B cell (primary cell): Measurements from ENCODE around the gene TMED7.

ENCODE experiments used
- EZH2 ChIP-seq: IDR thresholded peaks from 2 replicates; pipeline ENCODE4 v1.6.1; 2012; ENCODE audit warnings: borderline replicate concordance, low read depth, mild to moderate bottlenecking, moderate library complexity, low read length; ENCODE audit not compliant: insufficient read depth, poor library complexity, severe bottlenecking
- TF ChIP-seq, protein P1 (sequence below): fragments of 200-600 bp; IDR thresholded peaks from one replicate; pipeline ENCODE4 v1.8.0; 2022; ENCODE audit warnings: antibody characterized with exemption, mild to moderate bottlenecking

DNA sequence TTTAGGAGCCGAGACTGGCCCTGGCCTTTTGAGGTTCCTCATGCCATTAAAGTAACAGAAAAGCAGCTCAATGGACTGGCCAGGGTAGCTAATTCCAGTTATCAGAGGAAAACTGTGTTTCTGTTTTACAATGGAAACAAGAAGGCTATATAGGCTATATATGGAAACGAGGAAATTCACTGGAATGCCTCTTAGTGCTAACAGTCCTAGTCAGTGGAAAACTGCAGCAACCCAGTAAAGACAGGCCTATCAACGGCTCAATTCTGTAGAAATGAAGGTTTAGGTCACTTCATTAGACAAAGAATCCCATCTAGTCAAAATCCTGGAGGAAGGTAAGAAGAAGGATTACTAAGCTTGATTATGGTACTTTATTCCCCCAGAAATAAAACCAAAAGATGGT is 20.4 kb downstream of the TMED7 start:
- TF ChIP-seq, protein P1, sequence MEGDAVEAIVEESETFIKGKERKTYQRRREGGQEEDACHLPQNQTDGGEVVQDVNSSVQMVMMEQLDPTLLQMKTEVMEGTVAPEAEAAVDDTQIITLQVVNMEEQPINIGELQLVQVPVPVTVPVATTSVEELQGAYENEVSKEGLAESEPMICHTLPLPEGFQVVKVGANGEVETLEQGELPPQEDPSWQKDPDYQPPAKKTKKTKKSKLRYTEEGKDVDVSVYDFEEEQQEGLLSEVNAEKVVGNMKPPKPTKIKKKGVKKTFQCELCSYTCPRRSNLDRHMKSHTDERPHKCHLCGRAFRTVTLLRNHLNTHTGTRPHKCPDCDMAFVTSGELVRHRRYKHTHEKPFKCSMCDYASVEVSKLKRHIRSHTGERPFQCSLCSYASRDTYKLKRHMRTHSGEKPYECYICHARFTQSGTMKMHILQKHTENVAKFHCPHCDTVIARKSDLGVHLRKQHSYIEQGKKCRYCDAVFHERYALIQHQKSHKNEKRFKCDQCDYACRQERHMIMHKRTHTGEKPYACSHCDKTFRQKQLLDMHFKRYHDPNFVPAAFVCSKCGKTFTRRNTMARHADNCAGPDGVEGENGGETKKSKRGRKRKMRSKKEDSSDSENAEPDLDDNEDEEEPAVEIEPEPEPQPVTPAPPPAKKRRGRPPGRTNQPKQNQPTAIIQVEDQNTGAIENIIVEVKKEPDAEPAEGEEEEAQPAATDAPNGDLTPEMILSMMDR, result no peak
- no peak for TF ChIP-seq EZH2
